Measurements from ENCODE around the gene PI4KA.

DNA sequence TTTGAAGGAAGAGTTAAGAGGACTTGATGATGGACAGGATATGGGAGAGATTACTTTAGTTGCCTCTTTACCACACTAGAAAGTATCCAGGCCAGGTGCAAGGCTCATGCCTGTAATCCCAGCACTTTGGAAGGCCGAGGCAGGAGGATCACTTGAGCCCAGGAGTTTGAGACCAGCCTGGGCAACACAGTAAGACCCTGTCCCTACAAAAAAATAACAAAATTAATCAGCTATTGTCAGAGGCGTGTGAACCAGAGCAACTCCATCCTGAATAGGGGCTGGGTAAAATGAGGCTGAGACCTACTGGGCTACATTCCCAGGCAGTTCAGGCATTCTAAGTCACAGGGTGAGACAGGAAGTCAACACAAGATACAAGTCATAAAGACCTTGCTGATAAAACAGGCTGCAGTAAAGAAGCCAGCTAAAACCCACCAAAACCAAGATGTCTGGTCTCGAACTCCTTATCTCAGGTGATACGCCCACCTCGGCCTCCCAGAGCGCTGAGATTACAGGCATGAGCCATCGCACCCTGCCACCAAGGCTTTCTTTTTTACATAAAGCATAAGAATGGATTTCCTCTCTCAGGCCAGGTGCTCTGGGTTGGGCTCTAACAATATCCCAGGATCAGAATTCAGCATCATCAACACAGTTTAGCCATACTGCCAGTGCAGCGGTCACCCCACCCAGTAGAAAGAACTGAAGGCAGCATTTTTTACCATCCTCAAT, 17.8 kb downstream of the PI4KA start:
- TF ChIP-seq CTCF (IDR thresholded peaks at IDR 0.05): no peak
- TF ChIP-seq POLR2A (IDR thresholded peaks at IDR 0.05; ENCODE audit: low read depth): no peak
- no peak for TF ChIP-seq EP300 (IDR thresholded peaks at IDR 0.05)

Measured in esophagus muscularis mucosa (tissue), 4 donors.